Measurements from ENCODE around the gene ACP2.
"Not testable (repeated sequence)": the region's sequence is repeated elsewhere in the genome, so short reads cannot be mapped to it uniquely, and the experiment has no call there.

ACP2 gene

DNA sequence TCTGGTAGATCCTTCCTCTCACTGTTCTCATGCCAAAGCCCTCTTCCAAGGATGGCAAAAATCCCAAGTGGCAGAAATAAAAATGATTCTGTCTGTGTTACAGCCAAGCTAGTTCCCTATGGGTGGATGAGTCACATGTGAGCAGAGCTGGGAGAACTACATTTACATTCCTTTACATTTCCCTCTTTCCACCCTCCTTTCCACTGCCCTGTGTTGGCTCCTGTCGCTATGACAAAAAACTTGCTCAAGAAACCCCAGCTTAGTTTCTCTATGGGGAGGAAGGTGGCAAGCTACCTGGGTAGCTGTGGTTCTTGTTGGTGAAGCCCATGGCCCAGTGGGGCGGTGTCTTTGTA is 44.0 kb downstream of the ACP2 start:
- no peak for DNase-seq (ENCODE audit: low read depth)

DNA sequence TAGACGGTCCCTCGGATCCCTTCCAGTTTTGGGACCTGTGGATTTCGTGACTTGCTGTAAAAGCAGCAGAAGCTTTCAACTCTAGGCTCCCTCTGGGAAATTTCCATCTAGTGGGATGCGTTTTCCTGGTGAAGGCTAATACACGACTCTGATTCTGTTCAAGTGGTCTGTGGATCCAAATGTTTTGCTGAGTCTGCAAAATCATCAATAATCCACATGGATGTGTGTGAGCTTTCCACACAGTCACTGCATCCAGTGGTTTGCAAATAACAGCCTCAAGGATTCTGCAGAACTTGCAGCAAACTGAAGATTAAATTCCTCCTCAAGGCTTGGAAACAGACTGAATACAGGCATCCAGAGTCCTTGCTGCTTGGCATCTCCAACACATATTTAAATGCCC is 46.0 kb downstream of the ACP2 start:
- no peak for DNase-seq (ENCODE audit: low read depth)

DNA sequence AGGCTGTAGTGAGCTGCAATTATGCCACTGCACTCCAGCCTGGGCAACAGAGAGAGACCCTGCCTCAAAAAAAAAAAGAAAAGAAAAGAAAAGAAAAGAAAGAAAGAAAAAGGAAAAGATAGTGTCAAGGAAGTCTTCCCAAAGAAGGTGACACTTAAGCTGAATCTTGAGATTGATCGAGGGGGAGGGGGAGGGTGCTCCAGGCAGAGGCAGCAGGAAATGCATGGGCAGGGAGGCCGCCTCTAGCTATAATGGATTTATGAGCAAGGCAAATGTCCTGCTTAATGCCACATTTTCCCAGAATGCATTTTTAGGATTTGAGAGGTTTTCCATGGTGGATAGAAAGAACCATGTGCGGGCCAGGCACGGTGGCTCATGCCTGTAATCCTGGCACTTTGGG is 47.6 kb downstream of the ACP2 start:
- no peak for DNase-seq (ENCODE audit: low read depth)

DNA sequence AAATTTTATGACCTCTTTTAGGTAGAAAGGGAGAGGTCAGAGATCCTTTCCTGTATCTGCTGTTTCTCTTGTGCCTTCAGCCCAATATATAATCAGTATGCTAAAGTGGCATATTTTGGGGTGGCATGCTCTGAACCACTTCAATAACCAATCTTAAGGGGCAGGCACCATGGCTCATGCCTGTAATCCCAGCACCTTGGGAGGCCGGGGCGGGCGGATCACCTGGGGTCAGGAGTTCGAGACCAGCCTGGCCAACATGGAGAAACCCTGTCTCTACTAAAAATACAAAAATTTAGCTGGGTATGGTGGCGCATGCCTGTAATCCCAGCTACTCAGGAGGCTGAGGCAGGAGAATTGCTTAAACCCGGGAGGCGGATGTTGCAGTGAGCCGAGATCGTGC is 50.5 kb downstream of the ACP2 start:
- not testable (repeated sequence) for DNase-seq (ENCODE audit: low read depth)

DNA sequence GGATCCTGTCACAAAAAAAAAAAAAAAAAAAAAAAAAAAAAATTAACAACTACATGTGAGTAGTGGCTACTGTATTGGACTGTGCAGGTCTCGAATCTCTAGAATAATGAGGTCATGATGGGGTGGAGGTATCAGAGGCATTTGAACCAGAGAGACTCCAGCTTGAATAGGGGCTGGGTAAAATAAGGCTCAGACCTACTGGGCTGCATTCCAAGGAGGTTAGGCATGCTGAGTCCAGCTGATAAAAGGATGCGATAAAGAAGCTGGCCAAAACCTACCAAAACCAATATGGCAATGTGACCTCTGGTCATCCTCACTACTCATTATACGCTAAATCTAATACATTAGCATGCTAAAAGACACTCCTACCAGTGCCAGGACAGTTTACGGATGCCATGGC is 56.5 kb downstream of the ACP2 start:
- no peak for DNase-seq (ENCODE audit: low read depth)

DNA sequence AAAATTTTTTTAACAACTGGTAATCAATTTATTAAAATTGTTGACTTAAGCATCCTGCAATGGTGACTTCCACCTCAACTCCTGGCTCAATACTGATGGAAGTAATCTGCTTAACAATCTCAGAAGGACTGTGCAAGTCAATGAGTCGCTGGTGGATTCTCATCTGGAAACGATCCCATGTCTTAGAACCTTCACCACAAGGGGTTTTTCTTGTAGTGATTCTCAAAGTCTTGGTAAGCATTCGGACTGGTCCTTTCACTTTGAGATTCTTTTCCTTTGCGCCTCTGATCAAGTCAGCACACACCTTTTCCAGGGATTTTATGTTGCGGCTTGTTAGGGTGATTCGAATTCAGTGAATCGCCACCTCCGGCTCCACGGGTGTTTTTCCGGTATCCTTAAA is 57.5 kb downstream of the ACP2 start:
- not testable (repeated sequence) for DNase-seq (ENCODE audit: low read depth)
